Osteocyte (in vitro differentiated cells): ENCODE measurements around the gene ZNF709. TPM values are rescaled to one million over a fixed set of nuclear protein-coding genes. Genes with fewer than 3 reads are reported as not detected.
"Not testable (repeated sequence)": the region's sequence is repeated elsewhere in the genome, so short reads cannot be mapped to it uniquely, and the experiment has no call there.

ENCODE experiments used
- DNase-seq: peaks from one replicate; pipeline ENCODE4 v3.0.0; 2021; ENCODE audit warnings: mixed read lengths; ENCODE audit not compliant: unreplicated experiment; ENCODE audit errors: extremely low spot score
- H3K27ac Mint-ChIP-seq: one replicate; pipeline ENCODE4 v1.8.0; 2021; ENCODE audit warnings: mild to moderate bottlenecking, mixed read lengths; ENCODE audit not compliant: unreplicated experiment
- H3K27me3 Mint-ChIP-seq: one replicate; pipeline ENCODE4 v1.8.0; 2021; ENCODE audit warnings: mixed read lengths; ENCODE audit not compliant: unreplicated experiment
- H3K36me3 Mint-ChIP-seq: one replicate; pipeline ENCODE4 v1.8.0; 2021; ENCODE audit warnings: mixed read lengths; ENCODE audit not compliant: unreplicated experiment
- H3K4me1 Mint-ChIP-seq: one replicate; pipeline ENCODE4 v1.8.0; 2021; ENCODE audit warnings: mixed read lengths; ENCODE audit not compliant: unreplicated experiment
- H3K4me3 Mint-ChIP-seq: one replicate; pipeline ENCODE4 v1.8.0; 2021; ENCODE audit warnings: mild to moderate bottlenecking, moderate library complexity, mixed read lengths; ENCODE audit not compliant: unreplicated experiment
- H3K9me3 Mint-ChIP-seq: one replicate; pipeline ENCODE4 v1.8.0; 2021; ENCODE audit warnings: mixed read lengths; ENCODE audit not compliant: unreplicated experiment
- CTCF ChIP-seq: fragments of 200-600 bp; sonication (generic); IDR thresholded peaks from 2 replicates; pipeline ENCODE4 v1.5.0; 2021; ENCODE audit warnings: antibody characterized with exemption, mild to moderate bottlenecking, moderate library complexity
- total RNA-seq: library from RNA; stranded (reverse); gene quantifications from 2 replicates; pipeline ENCODE4 v1.2.1, GENCODE V29; 2021

The ZNF709 gene
- total RNA-seq, 1 donor from 2014 or later = 3.9 TPM

- H3K27me3 Mint-ChIP-seq = no peaks in the 10 kb centered on the region
- no peaks in the 10 kb centered on the region for H3K36me3 Mint-ChIP-seq
- DNase-seq = no peak
- H3K4me3 Mint-ChIP-seq = no peak overlapping the region
- no peak for TF ChIP-seq CTCF
- peaks cover 10% of the 10 kb centered on the region for H3K4me1 Mint-ChIP-seq
- peaks cover under 1% of the 10 kb centered on the region for H3K9me3 Mint-ChIP-seq
- H3K27ac Mint-ChIP-seq = no peak overlapping the region
These were observed 12.4 kb upstream of the ZNF709 start for GRCh38 chr19:12497032-12497431.

- Mint-ChIP-seq H3K9me3 (peaks cover 3% of the 10 kb centered on the region), H3K27ac (no peak overlapping the region), H3K36me3 (no peaks in the 10 kb centered on the region), H3K27me3 (no peaks in the 10 kb centered on the region), H3K4me3 (no peak overlapping the region), H3K4me1 (peaks cover 10% of the 10 kb centered on the region)
- TF ChIP-seq CTCF = no peak
- peak; percentile 36 for DNase-seq
These were observed 11.9 kb upstream of the ZNF709 start for GRCh38 chr19:12496480-12496879.

- Mint-ChIP-seq H3K4me3 (peak overlapping the region; percentile 86), H3K9me3 (peaks cover 3% of the 10 kb centered on the region), H3K27ac (peak overlapping the region; percentile 85), H3K4me1 (peaks cover 10% of the 10 kb centered on the region), H3K36me3 (no peaks in the 10 kb centered on the region), H3K27me3 (no peaks in the 10 kb centered on the region)
- DNase-seq = peak; percentile 94
- peak; percentile 50 for TF ChIP-seq CTCF
These were observed 10.6 kb upstream of the ZNF709 start for GRCh38 chr19:12495002-12495802.

- peak overlapping the region; percentile 86 for H3K4me3 Mint-ChIP-seq
These were observed 9.7 kb upstream of the ZNF709 start for GRCh38 chr19:12494260-12494860.

GRCh38 chr19:12486265-12486783 is 1.7 kb upstream of the ZNF709 start:
- H3K27ac Mint-ChIP-seq, H3K4me3 Mint-ChIP-seq, DNase-seq, H3K27me3 Mint-ChIP-seq, H3K9me3 Mint-ChIP-seq, H3K36me3 Mint-ChIP-seq: not testable (repeated sequence)
- peaks cover 25% of the 10 kb centered on the region for H3K4me1 Mint-ChIP-seq

More at GRCh38 chr19:12494260-12494860, 9.7 kb upstream of the ZNF709 start:
- H3K4me1 Mint-ChIP-seq = peaks cover 10% of the 10 kb centered on the region
- no peaks in the 10 kb centered on the region for H3K27me3 Mint-ChIP-seq
- peak; percentile 2 for DNase-seq
- no peaks in the 10 kb centered on the region for H3K36me3 Mint-ChIP-seq
- H3K27ac Mint-ChIP-seq = no peak overlapping the region
- TF ChIP-seq CTCF = no peak
- H3K9me3 Mint-ChIP-seq = peaks cover 3% of the 10 kb centered on the region
